Activated CD8-positive, alpha-beta T cell treated with anti-CD3 and anti-CD28 coated beads, Interleukin-2, amount 10 ng/mL, durations not matched to agents 7 days and 5 days (primary cell): ENCODE data around the gene ZDHHC1. TPM values are rescaled to one million over a fixed set of nuclear protein-coding genes. Genes with fewer than 3 reads are reported as not detected.
A peak's percentile ranks its signal among the peaks of the same experiment; 100 is the strongest.
"Not testable (repeated sequence)": the region's sequence is repeated elsewhere in the genome, so short reads cannot be mapped to it uniquely, and the experiment has no call there.

Source experiments
- ATAC-seq: fragments of 150-1000 bp; cut with Tn5 transposase; one replicate; pipeline ENCODE4 v1.10.0; 2021; ENCODE audit warnings: moderate library complexity
- CTCF ChIA-PET: fragments of 350-600 bp; sonication (Branson Sonifier 250); formaldehyde crosslinking; loops from one replicate; lab custom pipeline; 2021; ENCODE audit warnings: antibody characterized with exemption; lab: Charles Lee
- POLR2A ChIA-PET: fragments of 350-600 bp; sonication (Branson Sonifier 250); formaldehyde crosslinking; loops from one replicate; lab custom pipeline; 2021; ENCODE audit warnings: antibody characterized with exemption; lab: Charles Lee
- DNase-seq: peaks from one replicate; pipeline ENCODE4 v3.0.0-alpha.2; 2020
- H3K27ac Mint-ChIP-seq: one replicate; pipeline ENCODE4 v1.8.0; 2021; ENCODE audit warnings: mild to moderate bottlenecking, mixed read lengths
- H3K27me3 Mint-ChIP-seq: one replicate; pipeline ENCODE4 v1.8.0; 2021; ENCODE audit warnings: low read depth, mixed read lengths
- H3K36me3 Mint-ChIP-seq: one replicate; pipeline ENCODE4 v1.8.0; 2021; ENCODE audit warnings: low read depth, mixed read lengths
- H3K4me1 Mint-ChIP-seq: one replicate; pipeline ENCODE4 v1.8.0; 2021; ENCODE audit warnings: low read depth, mixed read lengths
- H3K4me3 Mint-ChIP-seq: one replicate; pipeline ENCODE4 v1.8.0; 2021; ENCODE audit warnings: mild to moderate bottlenecking, mixed read lengths
- H3K9me3 Mint-ChIP-seq: one replicate; pipeline ENCODE4 v1.8.0; 2022; ENCODE audit warnings: mixed read lengths; ENCODE audit not compliant: insufficient read depth
- total RNA-seq, 2 experiments: library from RNA; stranded (reverse); gene quantifications; one replicate each; pipeline ENCODE4 v1.2.3, GENCODE V29; 2021

Gene ZDHHC1
- total RNA-seq, 2 experiments from 2014 or later, result 0.26 TPM; not detected in 1

- Mint-ChIP-seq H3K4me1 (peaks cover 8% of the 10 kb centered on the region), H3K27me3 (peaks cover 39% of the 10 kb centered on the region), H3K36me3 (no peaks in the 10 kb centered on the region), H3K4me3 (no peak overlapping the region), H3K27ac (no peak overlapping the region), H3K9me3 (no peaks in the 10 kb centered on the region)
- ChIA-PET POLR2A (no interaction called here), CTCF (interaction anchor here (1.0 to 4.1 kb wide), 3 partner anchors 8 to 46 kb away, joined by 3 to 34 read pairs (median 3); no protein-coding TSS in a partner anchor)
- ATAC-seq (no peak), DNase-seq (no peak)
These were observed 3.2 kb upstream of the ZDHHC1 start for GRCh38 chr16:67419502-67419901.

- no peak overlapping the region for H3K4me3 Mint-ChIP-seq
- DNase-seq, result no peak
- no peaks in the 10 kb centered on the region for H3K9me3 Mint-ChIP-seq
- H3K4me1 Mint-ChIP-seq, result peaks cover 8% of the 10 kb centered on the region
- no peaks in the 10 kb centered on the region for H3K36me3 Mint-ChIP-seq
- H3K27ac Mint-ChIP-seq, result no peak overlapping the region
- ChIA-PET CTCF (interaction anchor here (0.6 to 4.1 kb wide), 6 partner anchors 10 to 71 kb away, joined by 3 to 34 read pairs (median 4); no protein-coding TSS in a partner anchor), POLR2A (no interaction called here)
- peaks cover 38% of the 10 kb centered on the region for H3K27me3 Mint-ChIP-seq
- ATAC-seq, result no peak
These were observed 1.2 kb upstream of the ZDHHC1 start for GRCh38 chr16:67417333-67418061.

GRCh38 chr16:67415421-67415820 is 856 bp downstream of the ZDHHC1 start:
- H3K9me3 Mint-ChIP-seq, DNase-seq, H3K36me3 Mint-ChIP-seq, ATAC-seq, POLR2A ChIA-PET, H3K4me1 Mint-ChIP-seq, H3K27ac Mint-ChIP-seq: not testable (repeated sequence)
- peak overlapping the region; percentile 22 for H3K4me3 Mint-ChIP-seq
- H3K27me3 Mint-ChIP-seq, result peaks cover 36% of the 10 kb centered on the region
- CTCF ChIA-PET, result interaction anchor here (2.3 to 3.8 kb wide), 3 partner anchors 12 to 155 kb away, joined by 7 to 22 read pairs (median 8); no protein-coding TSS in a partner anchor

- CTCF ChIA-PET, result interaction anchor here (1.1 to 3.8 kb wide), 5 partner anchors 13 to 153 kb away, joined by 3 to 22 read pairs (median 7); no protein-coding TSS in a partner anchor
- no peaks in the 10 kb centered on the region for H3K9me3 Mint-ChIP-seq
- peaks cover 32% of the 10 kb centered on the region for H3K27me3 Mint-ChIP-seq
- H3K36me3 Mint-ChIP-seq, result no peaks in the 10 kb centered on the region
- no peak for DNase-seq
- H3K4me3 Mint-ChIP-seq, result no peak overlapping the region
- H3K4me1 Mint-ChIP-seq, result peaks cover 8% of the 10 kb centered on the region
- POLR2A ChIA-PET, result no interaction called here
- ATAC-seq, result no peak
- H3K27ac Mint-ChIP-seq, result no peak overlapping the region
These were observed 2.0 kb downstream of the ZDHHC1 start for GRCh38 chr16:67413978-67414911.

GRCh38 chr16:67412294-67412693 is 4.0 kb downstream of the ZDHHC1 start:
- ChIA-PET CTCF (interaction anchor here (0.7 to 3.8 kb wide), 2 partner anchors 12 to 15 kb away, joined by 3 to 22 read pairs; no protein-coding TSS in a partner anchor), POLR2A (interaction anchor here (0.7 kb wide), 1 partner anchor 44 kb away, joined by 5 read pairs; no protein-coding TSS in a partner anchor)
- no peak for ATAC-seq
- DNase-seq, result no peak
- H3K4me3 Mint-ChIP-seq, result no peak overlapping the region
- no peaks in the 10 kb centered on the region for H3K36me3 Mint-ChIP-seq
- peaks cover 8% of the 10 kb centered on the region for H3K4me1 Mint-ChIP-seq
- H3K27ac Mint-ChIP-seq, result no peak overlapping the region
- H3K9me3 Mint-ChIP-seq, result no peaks in the 10 kb centered on the region
- peaks cover 22% of the 10 kb centered on the region for H3K27me3 Mint-ChIP-seq

GRCh38 chr16:67411339-67411738 is 4.9 kb downstream of the ZDHHC1 start:
- no peaks in the 10 kb centered on the region for H3K9me3 Mint-ChIP-seq
- no peak overlapping the region for H3K27ac Mint-ChIP-seq
- no peaks in the 10 kb centered on the region for H3K36me3 Mint-ChIP-seq
- ChIA-PET CTCF (interaction anchor here (0.8 kb wide), 1 partner anchor 12 kb away, joined by 3 read pairs; no protein-coding TSS in a partner anchor), POLR2A (no interaction called here)
- H3K27me3 Mint-ChIP-seq, result peaks cover 15% of the 10 kb centered on the region
- peaks cover 4% of the 10 kb centered on the region for H3K4me1 Mint-ChIP-seq
- ATAC-seq (no peak), DNase-seq (no peak)
- no peak overlapping the region for H3K4me3 Mint-ChIP-seq

- peaks cover 10% of the 10 kb centered on the region for H3K27me3 Mint-ChIP-seq
- CTCF ChIA-PET, result no interaction called here
- no peaks in the 10 kb centered on the region for H3K4me1 Mint-ChIP-seq
- ATAC-seq (no peak), DNase-seq (no peak)
- no peaks in the 10 kb centered on the region for H3K9me3 Mint-ChIP-seq
- POLR2A ChIA-PET, result no interaction called here
- H3K27ac Mint-ChIP-seq, result no peak overlapping the region
- no peak overlapping the region for H3K4me3 Mint-ChIP-seq
- no peaks in the 10 kb centered on the region for H3K36me3 Mint-ChIP-seq
These were observed 6.6 kb downstream of the ZDHHC1 start for GRCh38 chr16:67409631-67410030.

- no peak overlapping the region for H3K27ac Mint-ChIP-seq
- H3K27me3 Mint-ChIP-seq, result peaks cover 3% of the 10 kb centered on the region
- H3K9me3 Mint-ChIP-seq, result no peaks in the 10 kb centered on the region
- no peaks in the 10 kb centered on the region for H3K4me1 Mint-ChIP-seq
- DNase-seq, result no peak
- ATAC-seq, result no peak
- H3K4me3 Mint-ChIP-seq, result no peak overlapping the region
- POLR2A ChIA-PET, result interaction anchor here (0.6 kb wide), 1 partner anchor 30 kb away, joined by 3 read pairs; no protein-coding TSS in a partner anchor
- CTCF ChIA-PET, result interaction anchor here (0.8 to 1.0 kb wide), 2 partner anchors 20 to 147 kb away, joined by 3 read pairs; no protein-coding TSS in a partner anchor
- no peaks in the 10 kb centered on the region for H3K36me3 Mint-ChIP-seq
These were observed 8.4 kb downstream of the ZDHHC1 start for GRCh38 chr16:67407788-67408452.

- Mint-ChIP-seq H3K4me3 (no peak overlapping the region), H3K9me3 (no peaks in the 10 kb centered on the region), H3K4me1 (no peaks in the 10 kb centered on the region), H3K36me3 (no peaks in the 10 kb centered on the region), H3K27me3 (peaks cover 4% of the 10 kb centered on the region), H3K27ac (no peak overlapping the region)
- ChIA-PET POLR2A (no interaction called here), CTCF (interaction anchor here (0.8 to 1.0 kb wide), 2 partner anchors 21 to 147 kb away, joined by 3 read pairs; no protein-coding TSS in a partner anchor)
- DNase-seq, result no peak
- ATAC-seq, result no peak
These were observed 9.0 kb downstream of the ZDHHC1 start for GRCh38 chr16:67407176-67407787.

- no peaks in the 10 kb centered on the region for H3K36me3 Mint-ChIP-seq
- H3K4me3 Mint-ChIP-seq, result no peak overlapping the region
- CTCF ChIA-PET, result no interaction called here
- H3K27ac Mint-ChIP-seq, result no peak overlapping the region
- no peaks in the 10 kb centered on the region for H3K9me3 Mint-ChIP-seq
- POLR2A ChIA-PET, result no interaction called here
- ATAC-seq (no peak), DNase-seq (no peak)
- peaks cover 9% of the 10 kb centered on the region for H3K27me3 Mint-ChIP-seq
- no peaks in the 10 kb centered on the region for H3K4me1 Mint-ChIP-seq
These were observed 9.9 kb downstream of the ZDHHC1 start for GRCh38 chr16:67406111-67406971.
